ENCODE measurements around the gene ORC1. TPM values are rescaled to one million over a fixed set of nuclear protein-coding genes. Genes with fewer than 3 reads are reported as not detected.

The ORC1 gene
- total and polyA plus RNA-seq, 2 experiments from 2014 or later = 15.1 to 55.0 TPM

DNA sequence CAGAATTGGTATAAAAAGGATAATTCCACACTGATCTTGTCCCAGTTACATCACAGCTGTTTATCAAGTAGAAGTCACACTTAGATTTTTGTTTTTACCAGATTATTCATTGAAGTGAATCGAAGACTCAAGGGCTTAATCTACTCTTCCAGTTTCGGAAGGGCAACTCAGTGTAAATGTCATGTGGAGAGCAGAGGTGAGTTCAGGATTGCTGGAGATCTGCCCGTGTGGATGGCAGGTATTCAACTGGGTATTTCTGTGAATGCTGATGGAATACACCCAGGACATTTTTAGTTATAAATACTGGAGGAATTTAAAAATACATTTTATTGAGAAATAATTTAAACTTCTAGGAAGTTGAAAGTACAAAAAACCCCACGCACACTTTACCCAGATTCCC is 57.6 kb downstream of the ORC1 start:
- ATAC-seq (no peak), DNase-seq (ENCODE audit: low spot score) (no peak)
- Mint-ChIP-seq H3K4me1 (peaks cover 18% of the 10 kb centered on the region; the same call in 2 of the 3 replicates), H3K27ac (no peak overlapping the region), H3K27me3 (ENCODE audit: insufficient read depth, low read depth, poor library complexity) (peaks cover 9% of the 10 kb centered on the region), H3K4me3 (no peak overlapping the region), H3K36me3 (ENCODE audit: low read depth) (peaks cover 11% of the 10 kb centered on the region; the same call in 1 of the 3 replicates), H3K9me3 (no peaks in the 10 kb centered on the region)
- Histone ChIP-seq H3K79me2 (replicated peaks; ENCODE audit: insufficient read depth) (no peaks in the 10 kb centered on the region), H3K4me1 (ENCODE audit: insufficient read depth) (peaks cover 4% of the 10 kb centered on the region), H3K36me3 (ENCODE audit: insufficient read depth) (no peaks in the 10 kb centered on the region), H3K27me3 (ENCODE audit: insufficient read depth) (no peaks in the 10 kb centered on the region), H3K27ac (ENCODE audit: low read depth) (no peak overlapping the region), H3K9me2 (ENCODE audit: insufficient read depth) (no peaks in the 10 kb centered on the region), H4K20me1 (replicated peaks; ENCODE audit: insufficient read depth) (no peaks in the 10 kb centered on the region; the same call in 1 of the 2 replicates), H3K4me2 (no peak overlapping the region), H2AFZ (no peak overlapping the region), H3F3A (replicated peaks; ENCODE audit: low read depth) (peaks cover 8% of the 10 kb centered on the region; the same call in 1 of the 2 replicates), H3K4me3 (no peak overlapping the region)
- TF ChIP-seq ZNF331 (CRISPR knock-in tag; IDR thresholded peaks at IDR 0.05; ENCODE audit: low read depth) (no peak), EZH2 (IDR thresholded peaks at IDR 0.05; ENCODE audit: low read depth, unreplicated experiment) (no peak), CREB1 (CRISPR knock-in tag; IDR thresholded peaks at IDR 0.05; ENCODE audit: low read depth) (no peak), STAT1 (IDR thresholded peaks at IDR 0.05; ENCODE audit: unreplicated experiment) (no peak)

DNA sequence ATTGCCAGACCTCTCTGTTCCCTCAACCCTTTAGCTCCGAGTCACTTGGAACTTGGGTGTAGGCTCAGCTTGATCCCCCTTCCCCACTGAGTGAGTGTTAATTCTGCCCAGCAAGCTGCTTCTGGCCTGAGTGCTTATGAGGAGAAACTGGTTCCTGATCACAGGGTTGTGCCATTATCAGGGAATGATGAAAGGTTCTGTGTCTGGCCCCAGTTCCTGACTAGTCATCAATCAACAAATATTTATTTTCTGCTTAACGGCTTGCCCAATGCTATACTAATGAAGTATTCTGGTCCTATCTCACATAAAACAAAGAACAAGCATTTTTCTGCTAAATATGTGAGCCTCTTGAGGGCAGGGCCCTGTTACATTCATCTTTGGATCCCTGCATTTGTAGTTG is 59.0 kb downstream of the ORC1 start:
- H3K79me2 ChIP-seq (replicated peaks; ENCODE audit: insufficient read depth) = no peaks in the 10 kb centered on the region
- TF ChIP-seq, protein P1, sequence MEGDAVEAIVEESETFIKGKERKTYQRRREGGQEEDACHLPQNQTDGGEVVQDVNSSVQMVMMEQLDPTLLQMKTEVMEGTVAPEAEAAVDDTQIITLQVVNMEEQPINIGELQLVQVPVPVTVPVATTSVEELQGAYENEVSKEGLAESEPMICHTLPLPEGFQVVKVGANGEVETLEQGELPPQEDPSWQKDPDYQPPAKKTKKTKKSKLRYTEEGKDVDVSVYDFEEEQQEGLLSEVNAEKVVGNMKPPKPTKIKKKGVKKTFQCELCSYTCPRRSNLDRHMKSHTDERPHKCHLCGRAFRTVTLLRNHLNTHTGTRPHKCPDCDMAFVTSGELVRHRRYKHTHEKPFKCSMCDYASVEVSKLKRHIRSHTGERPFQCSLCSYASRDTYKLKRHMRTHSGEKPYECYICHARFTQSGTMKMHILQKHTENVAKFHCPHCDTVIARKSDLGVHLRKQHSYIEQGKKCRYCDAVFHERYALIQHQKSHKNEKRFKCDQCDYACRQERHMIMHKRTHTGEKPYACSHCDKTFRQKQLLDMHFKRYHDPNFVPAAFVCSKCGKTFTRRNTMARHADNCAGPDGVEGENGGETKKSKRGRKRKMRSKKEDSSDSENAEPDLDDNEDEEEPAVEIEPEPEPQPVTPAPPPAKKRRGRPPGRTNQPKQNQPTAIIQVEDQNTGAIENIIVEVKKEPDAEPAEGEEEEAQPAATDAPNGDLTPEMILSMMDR (conservative IDR thresholded peaks at IDR 0.05; ENCODE audit: low read depth in 2 of 2) = no peak
- TF ChIP-seq ZNF331 (CRISPR knock-in tag; IDR thresholded peaks at IDR 0.05; ENCODE audit: low read depth) (no peak), POLR2AphosphoS5 (IDR thresholded peaks at IDR 0.05; ENCODE audit: low read depth) (no peak)
- peaks cover 8% of the 10 kb centered on the region; the same call in 1 of the 3 replicates for H3K36me3 Mint-ChIP-seq (ENCODE audit: low read depth)
- no peaks in the 10 kb centered on the region for H3K9me3 Mint-ChIP-seq
- H3F3A ChIP-seq (replicated peaks; ENCODE audit: low read depth) = 0 out of 2 replicates have a peak, but pooled peaks cover 3% of the 10 kb centered on the region
- H3K27ac ChIP-seq (ENCODE audit: low read depth) = no peak overlapping the region
- no peaks in the 10 kb centered on the region for H3K27me3 ChIP-seq (ENCODE audit: insufficient read depth)
- H3K4me2 ChIP-seq = no peak overlapping the region
- no peak overlapping the region for H3K4me3 ChIP-seq
- no peak for ATAC-seq
- no peak overlapping the region for H2AFZ ChIP-seq
- H3K27ac Mint-ChIP-seq = no peak overlapping the region; the same call in 1 of the 2 replicates
- H4K20me1 ChIP-seq (replicated peaks; ENCODE audit: insufficient read depth) = no peaks in the 10 kb centered on the region
- no peaks in the 10 kb centered on the region for H3K4me1 ChIP-seq (ENCODE audit: insufficient read depth)
- peaks cover 7% of the 10 kb centered on the region for H3K27me3 Mint-ChIP-seq (ENCODE audit: insufficient read depth, low read depth, poor library complexity)
- H3K36me3 ChIP-seq (ENCODE audit: insufficient read depth) = no peaks in the 10 kb centered on the region
- no peak for DNase-seq (ENCODE audit: low spot score)
- H3K4me1 Mint-ChIP-seq = peaks cover 7% of the 10 kb centered on the region; the same call in 2 of the 3 replicates
- no peaks in the 10 kb centered on the region for H3K9me2 ChIP-seq (ENCODE audit: insufficient read depth)
- no peak overlapping the region for H3K4me3 Mint-ChIP-seq

DNA sequence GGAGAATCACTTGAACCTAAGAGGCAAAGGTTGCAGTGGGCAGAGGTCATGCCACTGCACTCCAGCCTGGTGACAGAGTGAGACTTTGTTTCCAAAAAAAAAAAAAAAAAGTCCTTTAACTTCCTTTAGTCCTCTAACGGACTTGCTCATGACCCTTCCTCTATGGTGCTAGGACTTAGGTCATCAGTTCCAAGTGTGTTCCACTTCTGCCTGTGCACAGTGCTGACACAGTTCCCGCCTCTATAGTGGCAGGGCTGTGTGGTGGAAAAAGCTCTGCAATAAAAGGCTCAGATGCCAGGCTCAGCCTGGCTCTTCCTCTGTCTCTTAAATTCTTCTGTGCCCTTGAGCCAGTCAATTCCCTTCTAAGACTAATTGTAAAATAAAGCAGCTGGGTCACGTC is 60.2 kb downstream of the ORC1 start:
- 0 out of 2 replicates have a peak, but pooled peaks cover 2% of the 10 kb centered on the region for H3F3A ChIP-seq (replicated peaks; ENCODE audit: low read depth)
- no peak overlapping the region for H3K4me3 ChIP-seq
- Mint-ChIP-seq H3K27ac (no peak overlapping the region), H3K4me3 (no peak overlapping the region), H3K36me3 (ENCODE audit: low read depth) (peaks cover 11% of the 10 kb centered on the region; the same call in 2 of the 3 replicates), H3K27me3 (ENCODE audit: insufficient read depth, low read depth, poor library complexity) (peaks cover 3% of the 10 kb centered on the region), H3K4me1 (0 out of 3 replicates have a peak, but pooled peaks cover 2% of the 10 kb centered on the region), H3K9me3 (no peaks in the 10 kb centered on the region)
- no peak overlapping the region for H3K4me2 ChIP-seq
- H3K36me3 ChIP-seq (ENCODE audit: insufficient read depth) = no peaks in the 10 kb centered on the region
- no peak overlapping the region for H3K27ac ChIP-seq (ENCODE audit: low read depth)
- H3K4me1 ChIP-seq (ENCODE audit: insufficient read depth) = no peaks in the 10 kb centered on the region
- DNase-seq (ENCODE audit: low spot score) (no peak), ATAC-seq (no peak)
- no peaks in the 10 kb centered on the region for H3K27me3 ChIP-seq (ENCODE audit: insufficient read depth)
- no peaks in the 10 kb centered on the region for H3K9me2 ChIP-seq (ENCODE audit: insufficient read depth)
- H2AFZ ChIP-seq = no peak overlapping the region
- H3K79me2 ChIP-seq (replicated peaks; ENCODE audit: insufficient read depth) = no peaks in the 10 kb centered on the region
- no peaks in the 10 kb centered on the region for H4K20me1 ChIP-seq (replicated peaks; ENCODE audit: insufficient read depth)
- TF ChIP-seq POLR2AphosphoS5 (IDR thresholded peaks at IDR 0.05; ENCODE audit: low read depth) (no peak), ZNF331 (CRISPR knock-in tag; IDR thresholded peaks at IDR 0.05; ENCODE audit: low read depth) (no peak), EZH2 (IDR thresholded peaks at IDR 0.05; ENCODE audit: low read depth, unreplicated experiment) (no peak), EZH2phosphoT487 (IDR thresholded peaks at IDR 0.05; ENCODE audit: unreplicated experiment) (no peak)
- TF ChIP-seq, protein P2, sequence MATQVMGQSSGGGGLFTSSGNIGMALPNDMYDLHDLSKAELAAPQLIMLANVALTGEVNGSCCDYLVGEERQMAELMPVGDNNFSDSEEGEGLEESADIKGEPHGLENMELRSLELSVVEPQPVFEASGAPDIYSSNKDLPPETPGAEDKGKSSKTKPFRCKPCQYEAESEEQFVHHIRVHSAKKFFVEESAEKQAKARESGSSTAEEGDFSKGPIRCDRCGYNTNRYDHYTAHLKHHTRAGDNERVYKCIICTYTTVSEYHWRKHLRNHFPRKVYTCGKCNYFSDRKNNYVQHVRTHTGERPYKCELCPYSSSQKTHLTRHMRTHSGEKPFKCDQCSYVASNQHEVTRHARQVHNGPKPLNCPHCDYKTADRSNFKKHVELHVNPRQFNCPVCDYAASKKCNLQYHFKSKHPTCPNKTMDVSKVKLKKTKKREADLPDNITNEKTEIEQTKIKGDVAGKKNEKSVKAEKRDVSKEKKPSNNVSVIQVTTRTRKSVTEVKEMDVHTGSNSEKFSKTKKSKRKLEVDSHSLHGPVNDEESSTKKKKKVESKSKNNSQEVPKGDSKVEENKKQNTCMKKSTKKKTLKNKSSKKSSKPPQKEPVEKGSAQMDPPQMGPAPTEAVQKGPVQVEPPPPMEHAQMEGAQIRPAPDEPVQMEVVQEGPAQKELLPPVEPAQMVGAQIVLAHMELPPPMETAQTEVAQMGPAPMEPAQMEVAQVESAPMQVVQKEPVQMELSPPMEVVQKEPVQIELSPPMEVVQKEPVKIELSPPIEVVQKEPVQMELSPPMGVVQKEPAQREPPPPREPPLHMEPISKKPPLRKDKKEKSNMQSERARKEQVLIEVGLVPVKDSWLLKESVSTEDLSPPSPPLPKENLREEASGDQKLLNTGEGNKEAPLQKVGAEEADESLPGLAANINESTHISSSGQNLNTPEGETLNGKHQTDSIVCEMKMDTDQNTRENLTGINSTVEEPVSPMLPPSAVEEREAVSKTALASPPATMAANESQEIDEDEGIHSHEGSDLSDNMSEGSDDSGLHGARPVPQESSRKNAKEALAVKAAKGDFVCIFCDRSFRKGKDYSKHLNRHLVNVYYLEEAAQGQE (IDR thresholded peaks at IDR 0.05; ENCODE audit: unreplicated experiment) = no peak
- TF ChIP-seq, protein P1 (conservative IDR thresholded peaks at IDR 0.05; ENCODE audit: low read depth in 2 of 2) = no peak

Measured in GM23338 (cell line).